Measurements from ENCODE around the gene GABRR2.
"Not testable (repeated sequence)": the region's sequence is repeated elsewhere in the genome, so short reads cannot be mapped to it uniquely, and the experiment has no call there.

Gene GABRR2

DNA sequence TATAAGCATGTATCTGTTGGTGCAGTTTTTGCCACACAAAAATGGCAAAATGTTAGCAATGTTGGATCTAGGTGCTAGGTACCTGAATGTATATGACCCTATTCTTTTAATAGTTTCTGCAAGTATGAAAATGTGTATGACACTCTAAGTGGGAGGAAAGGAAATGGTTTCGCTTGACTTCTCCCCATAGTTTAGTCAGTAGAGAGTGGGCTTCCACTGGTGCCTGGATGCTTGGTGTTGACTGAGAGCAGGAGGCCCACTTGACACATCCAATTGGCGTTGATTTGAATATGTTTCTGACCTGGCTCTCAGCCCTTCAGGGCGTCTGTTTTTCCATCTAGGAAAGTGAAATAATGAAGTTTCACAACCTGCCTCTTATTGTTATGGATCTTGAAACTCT is 56.2 kb downstream of the GABRR2 start:
- DNase-seq (ENCODE audit: low read depth in 2 of 2, low spot score in 1 of 2): no peak

DNA sequence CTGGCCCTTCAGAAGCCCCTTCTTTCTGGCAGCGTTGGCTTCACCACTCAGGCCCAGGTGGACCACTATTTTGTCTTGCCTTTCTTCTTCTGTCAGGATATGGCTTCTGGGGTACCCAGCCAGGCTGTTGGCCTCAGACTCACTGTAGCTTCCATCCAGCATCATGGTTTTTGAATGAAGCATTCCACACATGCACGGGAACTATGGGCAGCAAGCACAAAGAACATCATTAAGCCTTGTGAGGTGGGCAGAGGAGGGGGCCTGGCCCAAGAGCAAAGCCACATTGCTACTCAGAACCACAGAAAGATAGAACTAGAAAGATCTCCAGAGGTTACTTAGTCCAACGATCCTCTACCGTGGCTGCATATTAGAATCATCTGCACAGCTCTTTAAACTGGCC is 57.3 kb downstream of the GABRR2 start:
- DNase-seq (ENCODE audit: low read depth in 2 of 2, low spot score in 1 of 2): no peak

DNA sequence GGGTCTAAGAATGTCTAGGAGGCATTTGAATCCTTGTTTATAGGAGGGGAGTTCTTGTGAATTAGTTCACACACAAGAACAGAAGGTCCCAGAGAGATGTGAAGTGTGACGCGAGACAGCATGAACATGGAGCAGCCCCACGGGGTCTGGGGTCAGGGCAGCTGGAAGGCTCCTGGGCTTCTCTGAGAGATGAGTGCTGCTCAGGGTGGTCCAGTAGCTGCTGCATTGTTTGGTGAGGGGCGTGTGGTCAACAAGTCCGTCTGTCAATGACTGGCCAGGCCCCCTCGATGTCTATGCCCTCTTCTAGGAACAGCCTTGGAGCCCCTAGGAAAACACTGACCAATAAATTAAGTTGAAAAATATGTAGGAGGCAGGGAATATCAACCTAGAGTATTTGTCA is 57.8 kb downstream of the GABRR2 start:
- DNase-seq (ENCODE audit: low read depth in 2 of 2, low spot score in 1 of 2): no peak

DNA sequence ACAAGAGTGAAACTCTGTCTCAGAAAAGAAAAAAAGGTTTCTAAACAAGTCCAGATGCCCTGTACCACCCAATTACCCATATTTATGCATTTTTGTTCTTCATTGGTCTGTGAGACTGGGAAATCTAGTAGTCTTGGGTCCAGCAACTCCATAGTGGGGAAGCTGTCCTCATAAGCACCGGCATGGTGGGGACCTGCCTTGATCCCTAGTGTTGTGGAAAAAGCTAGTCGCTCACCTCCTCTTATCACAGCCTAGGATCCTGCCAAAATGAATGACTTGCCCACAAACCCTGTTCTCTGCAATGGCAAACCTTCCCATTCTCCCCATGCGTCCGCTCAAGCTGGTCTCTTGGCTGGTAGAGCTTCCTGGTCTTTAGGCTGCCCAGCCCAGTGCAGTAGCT is 59.7 kb downstream of the GABRR2 start:
- DNase-seq (ENCODE audit: low read depth in 2 of 2, low spot score in 1 of 2): no peak

DNA sequence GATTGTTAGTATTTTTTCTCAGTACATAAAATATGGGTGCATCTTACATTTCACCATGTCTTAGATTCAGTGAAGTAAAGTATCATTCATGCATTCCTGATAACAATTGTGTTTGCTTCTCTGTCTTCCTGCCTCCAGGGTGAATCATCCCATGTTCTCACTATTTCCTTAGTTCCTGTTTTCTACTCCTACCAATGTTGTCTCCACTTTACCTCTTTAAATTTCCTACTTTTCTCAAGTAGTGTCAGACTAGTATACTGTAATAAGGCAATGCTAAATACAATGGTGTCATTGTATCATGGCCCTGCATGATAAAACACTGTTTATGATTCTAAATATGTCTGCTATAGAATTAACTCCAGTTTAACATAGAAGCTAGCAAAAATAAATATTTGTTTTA is 60.5 kb downstream of the GABRR2 start:
- no peak for DNase-seq (ENCODE audit: low read depth in 2 of 2, low spot score in 1 of 2)

DNA sequence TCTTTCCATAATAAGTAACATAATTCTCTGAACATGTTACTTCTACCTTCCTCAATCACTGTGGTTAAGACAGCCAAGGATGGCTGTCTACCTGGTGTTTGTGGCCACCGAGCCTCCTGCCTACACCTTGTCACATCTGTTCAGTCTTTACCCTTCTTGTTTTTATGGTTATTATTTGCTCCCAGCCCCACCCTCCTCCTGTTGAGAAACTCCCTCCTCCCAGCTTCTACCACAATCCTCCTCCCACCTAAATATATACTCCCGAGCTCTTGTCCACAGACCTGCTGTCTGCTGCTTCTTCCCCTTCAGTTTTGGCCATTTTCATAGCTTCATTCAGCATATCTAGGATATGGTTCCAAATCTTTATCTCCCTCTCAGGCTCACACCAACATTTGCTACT is 62.2 kb downstream of the GABRR2 start:
- no peak for DNase-seq (ENCODE audit: low read depth in 2 of 2, low spot score in 1 of 2)

DNA sequence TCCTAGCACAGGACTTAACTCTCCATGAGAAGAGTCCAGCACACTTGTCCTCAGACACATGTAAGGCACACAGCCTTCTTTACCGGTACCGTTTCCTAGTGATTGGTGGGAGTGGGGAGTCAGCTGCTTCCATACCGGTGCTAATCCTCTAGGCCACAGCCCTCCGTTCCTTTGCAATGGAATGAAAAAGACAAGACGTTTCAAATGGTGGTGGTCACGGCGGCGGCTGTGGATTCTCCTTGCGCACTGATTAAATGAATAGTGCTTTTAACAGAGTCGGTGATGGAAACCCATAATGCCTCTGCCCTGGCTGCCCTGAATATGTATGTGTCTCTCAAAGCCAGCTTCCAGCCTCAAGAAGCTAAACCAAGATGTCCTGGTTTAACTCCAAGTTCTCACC is 63.1 kb downstream of the GABRR2 start:
- DNase-seq (ENCODE audit: low read depth in 2 of 2, low spot score in 1 of 2): no peak

DNA sequence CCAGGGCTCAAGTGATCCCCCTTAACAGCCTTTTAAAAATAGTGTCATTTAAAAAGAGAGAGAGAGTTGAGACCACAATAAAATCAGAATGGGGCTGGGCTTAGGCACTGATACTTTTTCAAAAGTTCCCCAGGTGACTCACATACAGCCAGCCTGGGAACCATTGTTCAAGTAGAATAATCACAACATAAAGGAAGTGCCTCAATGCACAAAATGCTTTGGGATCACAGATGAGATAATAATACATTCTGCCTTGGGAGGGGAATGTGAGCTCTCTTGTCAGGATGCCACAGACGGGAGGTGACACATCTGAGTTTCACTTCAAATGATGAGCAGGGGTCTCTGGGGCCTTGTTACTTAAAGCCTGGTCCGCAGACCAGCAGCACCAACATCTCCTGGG is 63.9 kb downstream of the GABRR2 start:
- DNase-seq (ENCODE audit: low read depth in 2 of 2, low spot score in 1 of 2): no peak

DNA sequence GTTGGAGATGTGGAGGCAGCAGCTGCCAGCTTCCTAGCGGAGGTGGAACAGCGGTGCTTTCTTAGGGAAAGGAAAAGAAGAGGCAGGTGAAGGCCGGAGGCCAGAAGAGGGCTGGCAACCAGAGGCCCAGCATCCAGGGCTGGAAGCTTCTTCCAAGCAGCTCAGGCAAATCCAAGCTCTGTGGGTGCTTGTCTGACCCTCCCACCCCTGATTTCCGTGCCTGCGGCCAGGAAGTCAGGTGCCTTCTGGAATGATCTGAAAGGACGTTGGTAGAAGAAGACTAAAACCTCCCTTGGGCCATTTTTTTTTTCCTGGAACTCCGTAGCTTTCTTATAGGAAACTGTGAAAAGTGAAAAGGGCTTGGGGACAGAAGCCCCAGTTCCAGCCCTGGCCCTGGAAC is 64.9 kb downstream of the GABRR2 start:
- no peak for DNase-seq (ENCODE audit: low read depth in 2 of 2, low spot score in 1 of 2)

DNA sequence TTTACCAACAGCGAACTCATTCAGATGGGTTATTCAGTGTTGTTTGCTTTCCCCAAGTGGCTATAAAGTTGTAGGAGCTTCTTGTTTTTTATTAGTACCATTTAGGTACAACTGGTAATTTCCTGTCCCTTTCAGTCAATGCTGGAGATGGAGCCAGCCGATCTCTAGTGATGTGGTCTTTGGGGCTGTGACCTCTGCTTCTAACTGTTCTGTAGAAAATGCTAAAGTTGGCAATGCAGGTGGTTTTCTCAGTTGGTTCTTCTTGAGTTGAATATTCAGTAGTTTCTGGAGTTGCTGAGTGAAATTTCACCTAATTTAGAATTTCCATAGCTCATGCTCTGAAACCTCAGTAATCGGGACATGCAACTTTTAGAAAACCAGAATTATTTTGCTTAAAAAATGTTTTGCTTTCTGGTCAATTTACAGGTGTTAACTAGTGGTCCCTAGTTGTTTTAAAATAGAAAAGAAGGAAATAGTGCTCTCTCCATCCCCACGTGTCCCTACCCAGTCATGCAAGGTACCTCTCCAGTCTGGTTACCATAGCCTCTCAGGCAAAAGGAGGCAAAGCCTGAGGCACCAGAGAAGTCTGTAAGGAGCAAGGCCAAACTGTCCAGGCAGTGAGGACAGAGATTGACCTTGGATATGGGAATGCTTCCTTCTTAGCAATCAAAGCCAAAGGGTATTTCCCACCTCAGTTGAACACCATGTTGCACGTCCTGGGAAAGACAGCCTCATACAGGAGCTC is 70.7 kb downstream of the GABRR2 start:
- DNase-seq (ENCODE audit: low read depth in 2 of 2, low spot score in 1 of 2): no peak

DNA sequence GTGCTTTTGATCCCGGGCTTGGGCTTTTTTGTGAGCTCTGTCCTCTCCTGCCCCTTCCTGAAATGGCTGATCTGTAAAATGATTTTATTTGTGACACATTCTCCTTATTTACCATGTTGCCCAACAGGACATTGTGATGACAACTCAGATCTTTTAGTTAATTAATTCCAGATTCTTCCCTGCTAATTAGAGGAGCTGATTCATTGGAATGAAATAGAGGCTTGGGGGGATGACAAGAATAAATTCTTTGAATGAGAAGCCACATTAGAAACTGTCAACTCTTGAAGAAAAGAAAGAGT is 71.8 kb downstream of the GABRR2 start:
- DNase-seq (ENCODE audit: low read depth in 2 of 2, low spot score in 1 of 2): no peak

DNA sequence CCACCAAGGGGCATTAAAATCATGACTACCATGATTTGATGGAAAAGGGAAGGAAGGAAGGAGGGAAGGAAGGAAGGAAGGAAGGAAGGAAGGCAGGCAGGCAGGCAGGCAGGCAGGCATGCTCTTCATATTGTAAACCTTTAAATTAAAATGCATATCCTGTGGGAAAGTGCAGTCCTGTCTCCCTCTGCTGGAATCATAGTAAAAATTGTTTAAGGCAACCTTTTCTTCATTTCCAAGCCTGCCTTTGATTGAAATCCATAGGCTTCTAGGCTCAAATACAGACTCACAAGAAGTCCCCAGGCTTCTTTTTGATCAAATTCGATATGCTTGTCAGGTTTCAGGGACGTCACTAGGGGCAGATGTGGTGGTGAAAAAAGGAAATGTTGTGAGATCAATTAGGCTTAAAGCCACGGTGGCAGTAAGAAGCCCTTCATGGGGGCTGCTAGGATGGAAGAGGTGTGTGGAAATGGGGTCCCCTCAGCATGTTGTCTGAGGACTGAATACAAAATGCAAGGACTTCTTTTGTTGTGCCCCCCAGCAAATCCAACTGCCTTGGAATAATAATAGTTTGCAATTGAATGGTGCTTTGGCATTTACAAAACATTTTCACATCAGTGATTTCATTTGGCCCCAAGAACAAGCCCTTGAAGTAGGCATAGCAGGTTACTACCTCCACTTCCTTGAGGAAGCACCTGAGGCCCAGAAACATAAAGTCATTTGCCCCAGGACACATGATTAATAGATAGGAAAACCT is 72.3 kb downstream of the GABRR2 start:
- no peak for DNase-seq (ENCODE audit: low read depth in 2 of 2, low spot score in 1 of 2)

DNA sequence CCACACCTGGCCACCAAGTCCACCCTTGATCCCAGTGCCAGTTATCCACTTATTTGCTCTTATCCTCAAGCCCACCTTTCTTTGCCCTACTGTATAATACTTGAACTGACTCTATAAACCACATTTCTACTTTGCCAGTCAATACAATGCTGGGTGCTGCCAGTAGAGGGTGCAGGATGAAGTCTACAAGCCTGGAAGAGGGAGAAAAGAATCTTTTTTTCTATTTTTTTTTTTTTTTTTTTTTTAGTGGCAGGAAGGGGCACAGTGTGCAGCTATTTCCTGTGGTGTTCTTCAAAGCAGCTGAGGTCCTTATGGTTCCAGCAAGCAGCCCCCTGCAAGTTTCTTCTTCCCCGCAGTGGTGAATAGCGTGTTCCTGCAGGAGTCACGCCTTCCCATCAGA is 75.8 kb downstream of the GABRR2 start:
- DNase-seq (ENCODE audit: low read depth in 2 of 2, low spot score in 1 of 2): no peak

DNA sequence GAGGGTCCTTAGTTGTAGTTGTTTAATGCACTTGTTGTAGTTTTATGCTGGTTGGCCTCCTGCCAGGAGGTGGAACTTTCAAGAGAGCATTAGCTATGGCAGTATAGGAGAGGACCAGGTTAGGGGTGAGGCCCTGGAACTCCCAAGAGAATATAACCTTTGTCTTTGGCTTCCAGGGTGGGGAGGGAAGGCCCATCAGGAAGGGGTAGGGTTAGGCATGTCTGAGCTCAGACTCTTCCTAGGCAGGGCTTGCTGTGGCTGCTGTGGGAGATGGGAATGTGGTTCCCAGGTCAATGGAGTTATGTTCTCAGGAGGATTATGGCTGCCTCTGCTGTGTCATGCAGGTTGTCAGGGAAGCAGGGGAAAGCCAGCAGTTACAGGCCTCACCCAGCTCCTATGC is 77.9 kb downstream of the GABRR2 start:
- no peak for DNase-seq (ENCODE audit: low read depth in 2 of 2, low spot score in 1 of 2)

DNA sequence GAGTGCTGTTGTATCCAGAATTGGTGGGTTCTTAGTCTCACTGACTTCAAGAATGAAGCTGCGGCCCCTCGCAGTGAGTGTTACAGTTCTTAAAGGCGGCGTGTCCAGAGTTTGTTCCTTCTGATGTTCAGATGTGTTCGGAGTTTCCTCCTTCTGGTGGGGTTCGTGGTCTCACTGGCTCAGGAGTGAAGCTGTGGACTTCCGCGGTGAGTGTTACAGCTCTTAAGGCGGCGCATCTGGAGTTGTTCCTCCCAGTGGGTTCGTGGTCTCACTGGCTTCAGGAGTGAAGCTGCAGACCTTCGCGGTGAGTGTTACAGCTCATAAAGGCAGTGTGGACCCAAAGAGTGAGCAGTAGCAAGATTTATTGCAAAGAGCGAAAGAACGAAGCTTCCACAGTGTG is 81.5 kb downstream of the GABRR2 start:
- DNase-seq (ENCODE audit: low read depth in 2 of 2, low spot score in 1 of 2): not testable (repeated sequence)

DNA sequence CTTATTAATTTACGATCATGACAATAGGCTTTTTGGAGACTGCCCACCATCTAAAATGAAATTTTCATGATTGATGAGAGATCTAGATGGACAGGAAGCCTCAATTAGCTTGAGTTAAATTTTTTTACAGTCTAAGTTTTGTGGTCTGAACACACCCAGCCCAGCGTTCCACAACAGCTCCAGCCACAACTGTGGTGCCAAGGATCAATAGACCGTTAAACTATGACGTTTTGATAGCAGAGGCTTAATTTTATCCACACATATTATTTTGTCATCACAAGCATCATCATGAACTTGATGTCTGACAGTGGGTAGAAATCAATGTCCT is 92.4 kb downstream of the GABRR2 start:
- no peak for DNase-seq (ENCODE audit: low read depth in 2 of 2, low spot score in 1 of 2)

DNA sequence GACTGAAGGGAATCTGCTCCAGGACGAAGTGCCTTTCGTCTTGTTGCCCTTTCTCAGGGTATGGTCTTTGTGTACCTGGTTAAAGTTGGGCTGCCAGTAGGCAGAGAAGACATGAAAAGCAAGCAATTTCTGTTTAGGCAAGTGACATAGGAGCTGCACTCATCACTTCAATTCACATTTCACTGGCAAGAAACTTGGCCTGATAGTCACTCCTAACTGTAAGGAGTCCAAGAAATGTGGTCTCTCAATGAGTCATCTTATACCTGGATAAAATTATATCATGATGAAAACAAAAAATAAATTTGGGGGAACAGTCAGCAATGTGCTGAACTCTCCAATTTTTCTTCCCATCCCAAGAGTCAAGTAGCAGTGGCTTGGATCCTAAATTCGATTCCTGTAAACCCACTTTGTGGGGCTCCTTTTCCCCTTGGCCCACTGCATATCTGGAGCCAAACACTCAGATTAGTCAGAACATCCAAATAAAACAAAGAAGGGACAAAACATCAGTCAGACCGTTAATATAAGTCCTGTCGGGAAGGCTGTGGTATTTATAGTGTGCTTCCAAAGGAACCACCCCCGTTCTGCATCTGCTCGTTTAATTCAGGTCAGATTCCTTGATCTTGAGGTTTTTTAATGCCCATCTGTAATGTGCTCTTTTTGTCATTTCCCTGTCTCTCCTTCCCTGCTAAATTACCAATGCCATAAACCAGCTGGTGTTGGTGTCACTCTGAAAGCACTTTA is 93.0 kb downstream of the GABRR2 start:
- no peak for DNase-seq (ENCODE audit: low read depth in 2 of 2, low spot score in 1 of 2)

DNA sequence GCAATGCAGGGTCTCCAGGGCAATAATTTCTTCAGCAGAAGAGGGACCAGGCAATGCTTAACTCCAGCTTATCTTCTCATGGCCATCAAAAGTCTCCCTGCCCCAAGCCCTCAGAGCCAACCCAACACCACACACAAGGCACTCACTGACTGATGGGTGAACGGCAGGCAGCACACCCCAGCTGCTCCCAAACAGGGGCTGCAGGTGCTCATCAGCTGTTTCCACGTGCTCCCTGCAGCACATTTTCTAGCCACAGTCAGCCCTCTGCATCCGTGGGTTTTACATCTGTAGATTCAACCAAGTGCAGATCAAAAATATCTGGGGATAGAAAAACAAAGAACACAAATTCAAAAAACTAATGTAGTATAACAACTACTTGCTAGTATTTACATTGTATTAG is 94.0 kb downstream of the GABRR2 start:
- no peak for DNase-seq (ENCODE audit: low read depth in 2 of 2, low spot score in 1 of 2)

DNA sequence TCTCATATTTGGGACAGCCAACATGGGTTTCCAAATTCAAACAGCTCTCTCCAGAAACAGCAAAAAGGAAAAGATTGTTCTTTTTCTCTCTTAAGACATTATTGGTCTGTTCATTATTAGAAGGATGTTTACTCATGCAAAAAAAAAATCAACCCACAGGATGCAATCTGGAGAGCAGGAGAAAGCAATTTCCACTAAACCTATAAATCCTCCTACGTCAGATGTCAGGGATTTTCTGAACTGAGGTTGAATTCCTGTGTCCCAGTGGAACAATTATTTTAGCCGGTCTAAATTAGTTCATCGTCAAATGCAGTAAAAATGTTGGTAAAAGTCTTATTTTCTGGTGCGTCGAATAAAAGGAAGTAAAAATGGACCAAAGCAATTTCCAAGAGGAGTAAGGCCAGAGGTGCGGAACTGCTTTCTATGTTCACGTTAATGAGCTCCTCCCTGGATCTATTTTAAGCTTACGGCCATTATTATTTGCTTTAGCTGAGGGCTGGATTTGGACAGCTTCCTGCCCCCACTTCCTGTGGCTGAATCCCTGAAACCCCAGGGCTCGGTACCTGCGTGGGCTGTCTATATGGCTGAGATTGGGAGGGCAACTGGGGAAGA is 97.7 kb downstream of the GABRR2 start, which contains the start of gene GABRR1:
Gene GABRR1, minus strand, starts transcription at position 60 of the 612 bp plus-strand sequence. Its CDS starts 36 bp downstream, at position 24.
- DNase-seq (ENCODE audit: low read depth in 2 of 2, low spot score in 1 of 2): no peak

DNA sequence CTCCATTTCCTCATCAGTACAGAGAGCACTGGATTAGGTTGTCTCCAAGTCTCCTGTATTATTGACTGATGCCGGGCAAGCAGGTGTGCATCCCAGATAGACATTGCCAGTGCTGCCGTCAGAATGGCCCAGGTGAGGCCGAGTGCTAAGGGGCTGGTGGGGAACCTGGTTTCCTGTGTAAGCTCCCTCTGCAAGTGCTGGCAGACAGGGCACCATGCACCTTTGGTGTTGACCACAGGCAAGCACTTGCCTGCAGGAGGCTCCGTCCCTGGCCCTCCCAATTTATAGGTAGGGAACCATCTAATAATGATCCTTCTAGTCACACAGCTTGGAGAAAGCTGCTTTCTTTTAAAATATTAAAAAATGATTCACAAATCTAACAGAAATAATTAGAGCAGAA is 98.7 kb downstream of the GABRR2 start:
- DNase-seq (ENCODE audit: low read depth in 2 of 2, low spot score in 1 of 2): no peak

DNA sequence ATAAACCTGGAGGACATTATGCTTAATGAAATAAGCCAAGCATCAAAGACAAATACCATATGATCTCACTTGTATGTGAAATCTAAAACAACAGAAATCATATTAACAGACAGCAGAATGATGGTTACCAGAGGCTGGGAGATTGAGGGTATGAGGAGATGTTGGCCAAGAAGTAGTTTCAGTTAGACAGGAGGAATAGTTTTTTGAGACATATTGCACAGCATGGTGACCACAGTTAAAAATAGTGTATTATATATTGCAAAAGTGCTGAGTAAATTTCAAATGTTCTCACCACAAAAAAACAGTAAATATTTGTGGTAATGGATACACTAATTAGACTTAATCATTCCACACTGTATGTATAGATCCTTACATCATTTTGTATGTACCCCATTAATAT is 99.7 kb downstream of the GABRR2 start:
- DNase-seq (ENCODE audit: low read depth in 2 of 2, low spot score in 1 of 2): no peak

DNA sequence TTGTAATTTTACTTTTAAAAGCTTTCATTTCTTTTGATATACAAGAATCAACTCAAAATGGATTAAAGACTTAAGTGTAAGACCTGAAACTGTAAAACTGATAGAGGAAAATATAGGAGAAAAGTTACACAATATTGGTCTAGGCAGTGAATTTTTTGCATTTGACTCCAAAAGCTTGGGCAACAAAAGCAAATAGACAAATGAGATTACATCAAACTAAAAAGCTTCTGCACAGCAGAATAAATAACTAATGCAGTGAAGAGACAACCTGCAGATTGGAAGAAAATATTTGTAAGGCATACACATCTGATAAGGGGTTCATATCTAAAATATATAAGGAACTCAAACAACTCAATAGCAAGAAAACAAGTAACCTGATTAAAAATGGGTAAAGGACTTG is 100.9 kb downstream of the GABRR2 start:
- no peak for DNase-seq (ENCODE audit: low read depth in 2 of 2, low spot score in 1 of 2)

All from stimulated activated CD8-positive, alpha-beta memory T cell treated with anti-CD3 and anti-CD28 coated beads, Interleukin-4, amount 100 ng/mL, for 4 hours (primary cell).